HPDE6-E6E7 (cell line): ENCODE results near the gene MAPK8.

ENCODE experiments used
- DNase-seq: peaks from one replicate; pipeline ENCODE4 v3.0.0; 2011; ENCODE audit warnings: missing footprints; ENCODE audit errors: extremely low spot score

Gene MAPK8

GRCh38 chr10:48292616-48293015 lies 13.9 kb upstream of the MAPK8 start:
- DNase-seq, result no peak

GRCh38 chr10:48294431-48294830 lies 12.0 kb upstream of the MAPK8 start:
- DNase-seq, result no peak

- DNase-seq, result no peak
These were observed 9.8 kb upstream of the MAPK8 start for GRCh38 chr10:48296576-48297098.

- no peak for DNase-seq
These were observed 7.4 kb upstream of the MAPK8 start for GRCh38 chr10:48299066-48299465.

- DNase-seq, result no peak
These were observed 6.8 kb upstream of the MAPK8 start for GRCh38 chr10:48299692-48300091.

- DNase-seq, result no peak
These were observed 5.9 kb upstream of the MAPK8 start for GRCh38 chr10:48300556-48300955.

- DNase-seq, result no peak
These were observed 3.7 kb upstream of the MAPK8 start for GRCh38 chr10:48302515-48303476.

- no peak for DNase-seq
These were observed 592 bp upstream of the MAPK8 start for GRCh38 chr10:48305905-48306264.

- peak; percentile 20 for DNase-seq
These were observed 613 bp downstream of the MAPK8 start for GRCh38 chr10:48306870-48307710.

- no peak for DNase-seq
These were observed 1.2 kb downstream of the MAPK8 start for GRCh38 chr10:48307711-48308018.

GRCh38 chr10:48309711-48310226 lies 3.3 kb downstream of the MAPK8 start:
- peak; percentile 29 for DNase-seq

- DNase-seq, result no peak
These were observed 7.6 kb downstream of the MAPK8 start for GRCh38 chr10:48314107-48314506.

GRCh38 chr10:48316236-48316635 lies 9.8 kb downstream of the MAPK8 start:
- no peak for DNase-seq

GRCh38 chr10:48317321-48317990 lies 11.0 kb downstream of the MAPK8 start:
- DNase-seq, result no peak

GRCh38 chr10:48322017-48322416 lies 15.5 kb downstream of the MAPK8 start:
- no peak for DNase-seq

- DNase-seq, result no peak
These were observed 18.1 kb downstream of the MAPK8 start for GRCh38 chr10:48324580-48324979.

- no peak for DNase-seq
These were observed 23.8 kb downstream of the MAPK8 start for GRCh38 chr10:48330269-48330668.

- DNase-seq, result no peak
These were observed 25.0 kb downstream of the MAPK8 start for GRCh38 chr10:48331436-48331835.

- no peak for DNase-seq
These were observed 25.8 kb downstream of the MAPK8 start for GRCh38 chr10:48332166-48332870.

- DNase-seq, result no peak
These were observed 26.4 kb downstream of the MAPK8 start for GRCh38 chr10:48332871-48333216.

GRCh38 chr10:48333856-48334255 lies 27.4 kb downstream of the MAPK8 start:
- peak; percentile 72 for DNase-seq
